Left hindlimb (tissue), 1 donor: ENCODE measurements around the gene OR8J3.
"Not testable (repeated sequence)": the region's sequence is repeated elsewhere in the genome, so short reads cannot be mapped to it uniquely, and the experiment has no call there.

Source experiments
- DNase-seq: peaks from one replicate; pipeline ENCODE4 v3.0.0-alpha.2; 2018

Gene OR8J3

DNA sequence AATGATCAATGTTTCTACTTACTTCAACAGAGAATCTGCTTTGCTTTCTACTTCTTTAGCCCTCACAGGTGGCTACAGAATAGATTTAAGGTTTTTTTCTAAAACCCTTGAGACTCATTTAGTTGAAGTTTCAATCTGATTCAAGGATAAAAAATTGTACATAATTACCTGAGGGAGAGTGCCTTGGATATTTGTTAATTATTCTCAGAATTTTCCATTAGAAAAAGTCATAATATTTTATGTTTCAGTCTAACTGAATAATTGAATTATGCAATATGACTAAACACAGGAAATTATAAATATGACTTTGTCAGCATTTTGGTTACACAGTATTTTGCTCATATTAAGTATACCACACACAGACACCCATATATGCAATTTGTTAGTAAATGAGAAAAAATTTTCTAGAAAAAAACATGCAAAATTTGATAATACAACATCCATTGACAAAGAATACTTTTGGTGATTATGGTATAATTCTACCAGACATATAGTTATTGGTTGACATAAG is at the start of gene OR8J3:
TSS of gene OR8J3 (minus strand) at position 51 of the 511 bp plus-strand sequence. CDS start 2,483 bp downstream, outside the sequence.
- DNase-seq, result no peak

DNA sequence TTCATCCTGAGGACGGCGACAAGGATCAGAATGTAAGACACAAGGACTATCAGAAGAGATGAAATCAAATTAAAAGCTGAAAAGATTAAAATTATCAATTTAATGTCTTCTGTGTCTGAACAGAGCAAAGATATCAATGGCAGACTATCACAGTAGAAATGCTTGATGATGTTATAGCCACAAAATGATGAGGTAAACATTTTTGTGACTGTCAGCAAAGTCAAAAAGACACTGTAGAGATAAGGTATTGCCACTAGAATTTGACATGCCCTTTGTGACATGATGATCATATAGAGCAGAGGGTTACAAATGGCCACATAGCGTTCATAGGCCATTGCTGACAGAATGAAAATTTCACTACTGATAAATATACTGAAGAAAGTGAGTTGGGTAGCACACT is 48.6 kb upstream of the OR8J3 start:
- DNase-seq, result no peak

DNA sequence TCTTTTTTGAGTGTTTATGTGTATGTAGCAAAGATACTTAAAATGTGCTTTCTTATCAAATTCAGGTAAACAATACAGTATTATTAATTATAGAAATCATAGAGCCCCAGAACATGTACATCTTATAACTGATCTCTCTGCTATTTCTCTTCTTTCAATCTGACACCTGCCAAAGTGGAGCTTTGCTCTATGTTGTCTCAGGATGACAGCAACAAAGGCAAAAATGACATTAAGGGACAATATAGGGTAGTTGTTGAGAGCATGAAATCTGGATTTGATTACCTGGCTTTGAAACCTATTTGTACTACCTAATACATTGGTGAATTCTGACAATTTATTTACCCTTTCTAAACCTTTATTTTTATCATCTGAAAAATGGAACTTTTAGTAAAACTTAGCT is 43.5 kb upstream of the OR8J3 start:
- DNase-seq, result no peak

DNA sequence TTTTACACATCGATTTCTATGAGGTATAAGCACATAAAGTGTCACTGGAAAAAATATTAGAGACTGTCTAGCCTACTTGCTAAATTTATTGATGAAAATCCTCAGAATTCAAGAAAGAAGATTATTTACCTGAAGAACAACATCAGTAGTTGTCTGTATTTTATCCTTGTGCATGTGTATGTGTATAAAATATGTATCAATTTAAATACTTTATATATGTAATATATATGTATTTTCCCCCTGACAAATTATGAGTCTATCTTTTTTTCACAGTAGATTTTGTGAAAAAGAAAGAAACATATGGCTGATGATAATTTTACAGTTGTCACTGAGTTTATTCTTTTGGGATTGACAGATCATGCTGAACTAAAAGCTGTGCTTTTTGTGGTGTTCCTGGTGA is 36.3 kb upstream of the OR8J3 start, which contains the start of gene OR5J2:
TSS of gene OR5J2 (plus strand) at position 301 of the 400 bp plus-strand sequence. CDS start at position 301, 0 bp downstream.
- no peak for DNase-seq

GRCh38 chr11:56172256-56172830 is 32.3 kb upstream of the OR8J3 start:
- no peak for DNase-seq

GRCh38 chr11:56163804-56164203 is 23.8 kb upstream of the OR8J3 start:
- no peak for DNase-seq

DNA sequence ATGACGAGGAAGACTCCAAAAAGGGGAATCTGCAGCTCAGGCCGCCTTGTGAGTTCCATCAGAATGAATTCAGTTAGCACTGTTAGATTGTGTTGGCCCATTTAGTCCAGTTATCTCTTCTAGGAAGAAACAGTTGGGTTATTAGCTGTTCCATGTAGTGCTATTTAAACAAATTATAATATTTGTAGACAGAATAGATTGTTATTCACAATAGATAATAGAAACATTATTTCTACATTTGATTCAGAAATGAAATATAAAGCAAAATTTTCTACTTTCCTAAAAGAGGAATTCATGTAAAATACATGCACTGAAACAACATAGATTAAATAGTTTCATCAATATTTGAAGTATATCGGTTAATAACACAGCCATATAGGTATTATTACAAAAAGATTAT is 20.2 kb upstream of the OR8J3 start, which contains the start of gene OR8K5:
TSS of gene OR8K5 (minus strand) at position 101 of the 400 bp plus-strand sequence. CDS start at position 101, 0 bp downstream.
- DNase-seq, result no peak

DNA sequence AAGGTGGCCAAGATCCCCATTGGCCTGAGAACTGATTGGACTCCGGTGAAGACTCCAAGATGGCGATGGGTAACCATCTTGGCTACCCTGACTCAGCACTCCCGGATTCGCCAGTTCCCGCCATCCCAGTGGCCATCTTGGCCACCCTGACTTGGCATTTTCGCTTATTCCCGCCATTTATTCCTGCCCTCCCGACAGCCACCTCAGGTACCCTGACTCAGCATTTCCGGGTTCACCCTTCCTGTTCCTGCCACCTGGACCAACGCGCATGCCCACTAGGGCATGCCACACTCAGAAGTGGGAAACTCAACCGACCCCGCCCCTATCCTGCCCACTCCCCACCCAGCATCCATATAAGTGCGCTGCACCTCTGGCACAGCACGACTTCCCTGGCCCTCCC is 12.3 kb upstream of the OR8J3 start:
- DNase-seq, result no peak

GRCh38 chr11:56151376-56151775 is 11.4 kb upstream of the OR8J3 start:
- no peak for DNase-seq

DNA sequence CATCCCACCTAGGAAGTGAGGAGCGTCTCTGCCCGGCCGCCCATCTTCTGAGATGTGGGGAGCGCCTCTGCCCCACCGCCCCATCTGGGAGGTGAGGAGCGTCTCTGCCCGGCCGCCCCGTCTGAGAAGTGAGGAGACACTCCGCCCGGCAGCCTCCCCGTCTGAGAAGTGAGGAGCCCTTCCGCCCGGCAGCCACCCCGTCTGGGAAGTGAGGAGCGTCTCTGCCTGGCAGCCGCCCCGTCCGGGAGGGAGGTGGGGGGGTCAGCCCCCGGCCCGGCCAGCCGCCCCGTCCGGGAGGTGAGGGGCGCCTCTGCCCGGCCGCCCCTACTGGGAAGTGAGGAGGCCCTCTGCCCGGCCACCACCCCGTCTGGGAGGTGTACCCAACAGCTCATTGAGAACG is 3.7 kb upstream of the OR8J3 start:
- DNase-seq, result not testable (repeated sequence)

- no peak for DNase-seq
These were observed 17.9 kb downstream of the OR8J3 start, which contains the start of gene OR8H3 for GRCh38 chr11:56122073-56122472. Gene OR8H3, plus strand, starts transcription at chr11:56122373. Its CDS starts 0 bp downstream, at chr11:56122373.

GRCh38 chr11:56103210-56103737 is 36.7 kb downstream of the OR8J3 start, which contains the start of gene OR8H2:
Gene OR8H2, plus strand, starts transcription at chr11:56103687. Its CDS starts 1,356 bp downstream, at chr11:56105043.
- no peak for DNase-seq

GRCh38 chr11:56093008-56093407 is 47.0 kb downstream of the OR8J3 start, which contains the start of gene OR8I2:
Gene OR8I2, plus strand, starts transcription at chr11:56093308. Its CDS starts 0 bp downstream, at chr11:56093308.
- no peak for DNase-seq

GRCh38 chr11:56089697-56090096 is 50.3 kb downstream of the OR8J3 start:
- DNase-seq, result no peak
